IMR-90 (cell line): ENCODE results near the gene ALB. TPM values are rescaled to one million over a fixed set of nuclear protein-coding genes. Genes with fewer than 3 reads are reported as not detected.

ENCODE experiments used
- ATAC-seq: fragments of 200-7000 bp; cut with Tn5 transposase; 2 replicates; pipeline ENCODE4 v1.9.1; 2020; ENCODE audit warnings: low read depth, mild to moderate bottlenecking, moderate library complexity
- BruUV-seq: library from RNA; stranded (reverse); fragments of 400-500 nt; replicated peaks from 2 replicates; lab custom pipeline; 2021; lab: Mats Ljungman, UMichigan
- CTCF ChIA-PET: fragments of 300-600 bp; formaldehyde crosslinking; extraction: SDS; loops from one replicate; lab custom pipeline; 2021; ENCODE audit warnings: antibody characterized with exemption; lab: Yijun Ruan, JAX
- POLR2A ChIA-PET: fragments of 300-600 bp; sonication (Branson Sonifier 250); formaldehyde crosslinking; loops from one replicate; lab custom pipeline; 2022; ENCODE audit warnings: antibody characterized with exemption; ENCODE audit not compliant: unreplicated experiment; lab: Charles Lee
- DNase-seq: peaks from one replicate; pipeline ENCODE4 v3.0.0; 2013
- H2AFZ ChIP-seq: replicated peaks from 2 replicates; pipeline ENCODE3; 2013; ENCODE audit warnings: low read length, mild to moderate bottlenecking; ENCODE audit not compliant: poor library complexity
- H2AK5ac ChIP-seq: 2 replicates; pipeline ENCODE4 v1.6.1; 2013; ENCODE audit warnings: low read depth, low read length, inconsistent platforms
- H2AK9ac ChIP-seq: replicated peaks from 2 replicates; pipeline ENCODE3; 2013; ENCODE audit warnings: mild to moderate bottlenecking, low read depth, low read length, moderate library complexity; ENCODE audit not compliant: poor library complexity
- H2BK120ac ChIP-seq: 2 replicates; pipeline ENCODE4 v1.6.1; 2013; ENCODE audit warnings: low read depth, low read length, inconsistent platforms
- H2BK15ac ChIP-seq: 3 replicates; pipeline ENCODE4 v1.6.1; 2013; ENCODE audit warnings: low read depth, low read length, inconsistent platforms
- H2BK20ac ChIP-seq: 2 replicates; pipeline ENCODE4 v1.6.1; 2013; ENCODE audit warnings: low read depth, mild to moderate bottlenecking, inconsistent platforms, low read length, moderate library complexity
- H2BK5ac ChIP-seq: 2 replicates; pipeline ENCODE4 v1.6.1; 2013; ENCODE audit warnings: mild to moderate bottlenecking, low read depth, low read length, inconsistent platforms; ENCODE audit not compliant: poor library complexity, severe bottlenecking
- H3K14ac ChIP-seq: replicated peaks from 2 replicates; pipeline ENCODE4 v1.6.1; 2013; ENCODE audit warnings: low read depth, low read length, inconsistent platforms
- H3K18ac ChIP-seq: 2 replicates; pipeline ENCODE4 v1.6.1; 2013; ENCODE audit warnings: low read depth, low read length, control low read depth
- H3K23ac ChIP-seq: 2 replicates; pipeline ENCODE4 v1.6.1; 2013; ENCODE audit warnings: low read depth, low read length, inconsistent platforms
- H3K27ac ChIP-seq: 2 replicates; pipeline ENCODE4 v1.5.1; 2013; ENCODE audit warnings: mild to moderate bottlenecking, control low read depth, low read length; ENCODE audit not compliant: insufficient read depth
- H3K27me3 ChIP-seq: 2 replicates; pipeline ENCODE4 v1.6.1; 2013; ENCODE audit warnings: low read length; ENCODE audit not compliant: control insufficient read depth, insufficient read depth
- H3K36me3 ChIP-seq: 2 replicates; pipeline ENCODE4 v1.6.1; 2013; ENCODE audit warnings: low read length, mixed read lengths; ENCODE audit not compliant: control insufficient read depth, insufficient read depth
- H3K4ac ChIP-seq: 2 replicates; pipeline ENCODE4 v1.6.1; 2013; ENCODE audit warnings: low read depth, low read length, inconsistent platforms
- H3K4me1 ChIP-seq: 2 replicates; pipeline ENCODE4 v1.6.1; 2013; ENCODE audit warnings: low read length, mixed read lengths; ENCODE audit not compliant: control insufficient read depth, insufficient read depth
- H3K4me2 ChIP-seq: 2 replicates; pipeline ENCODE4 v1.6.1; 2013; ENCODE audit warnings: low read depth, mild to moderate bottlenecking, control low read depth, low read length, moderate library complexity
- H3K4me3 ChIP-seq: 2 replicates; pipeline ENCODE4 v1.5.1; 2013; ENCODE audit warnings: low read depth, mild to moderate bottlenecking, control low read depth, low read length, moderate library complexity; ENCODE audit not compliant: insufficient read depth
- H3K56ac ChIP-seq: 2 replicates; pipeline ENCODE4 v1.6.1; 2013; ENCODE audit warnings: low read length, inconsistent platforms; ENCODE audit not compliant: insufficient read depth; ENCODE audit errors: extremely low read depth
- H3K79me1 ChIP-seq, 2 experiments: 2 replicates each; pipeline ENCODE4 v1.6.1; 2013; ENCODE audit warnings: low read length in 2 of 2, inconsistent platforms in 1 of 2, low read depth in 1 of 2
- H3K9ac ChIP-seq: 2 replicates; pipeline ENCODE4 v1.6.1; 2013; ENCODE audit warnings: low read depth, low read length, control low read depth
- H3K9me1 ChIP-seq: 2 replicates; pipeline ENCODE4 v1.6.1; 2013; ENCODE audit warnings: low read length, inconsistent platforms; ENCODE audit not compliant: insufficient read depth
- H3K9me3 ChIP-seq: 2 replicates; pipeline ENCODE4 v1.6.1; 2013; ENCODE audit warnings: low read length; ENCODE audit not compliant: control insufficient read depth, insufficient read depth
- H4K20me1 ChIP-seq: 2 replicates; pipeline ENCODE4 v1.6.1; 2013; ENCODE audit warnings: low read length, inconsistent platforms; ENCODE audit not compliant: insufficient read depth
- H4K5ac ChIP-seq: 2 replicates; pipeline ENCODE4 v1.6.1; 2013; ENCODE audit warnings: mild to moderate bottlenecking, low read depth, low read length, control low read depth
- H4K8ac ChIP-seq, 2 experiments: 2 replicates each; pipeline ENCODE4 v1.6.1; 2013; ENCODE audit warnings: low read depth in 2 of 2, low read length in 2 of 2, control low read depth in 1 of 2, inconsistent platforms in 1 of 2
- H4K91ac ChIP-seq: 2 replicates; pipeline ENCODE4 v1.6.1; 2013; ENCODE audit warnings: low read depth, low read length, inconsistent platforms; ENCODE audit not compliant: insufficient read depth
- BHLHE40 ChIP-seq: fragments of 150-350 bp; IDR thresholded peaks from 2 replicates; pipeline ENCODE4 v1.6.1; 2016; ENCODE audit warnings: mild to moderate bottlenecking, low read depth, low read length
- CHD1 ChIP-seq: IDR thresholded peaks from 2 replicates; pipeline ENCODE4 v1.6.1; 2012; ENCODE audit warnings: low read depth, low read length, improper control_type of control experiment
- MAFK ChIP-seq: IDR thresholded peaks from 2 replicates; pipeline ENCODE4 v1.6.1; 2012; ENCODE audit warnings: low read depth, low read length, improper control_type of control experiment
- MAZ ChIP-seq: IDR thresholded peaks from 2 replicates; pipeline ENCODE4 v1.6.1; 2012; ENCODE audit warnings: low read depth, mild to moderate bottlenecking, low read length, improper control_type of control experiment, moderate library complexity, borderline replicate concordance
- MXI1 ChIP-seq: IDR thresholded peaks from 2 replicates; pipeline ENCODE4 v1.6.1; 2012; ENCODE audit warnings: low read depth, mild to moderate bottlenecking, low read length, moderate library complexity, borderline replicate concordance
- RAD21 ChIP-seq: IDR thresholded peaks from 2 replicates; pipeline ENCODE4 v1.6.1; 2012; ENCODE audit warnings: low read length, improper control_type of control experiment
- RCOR1 ChIP-seq: IDR thresholded peaks from 2 replicates; pipeline ENCODE4 v1.6.1; 2012; ENCODE audit warnings: mild to moderate bottlenecking, low read length, improper control_type of control experiment; ENCODE audit not compliant: insufficient replicate concordance
- SMC3 ChIP-seq: fragments of 150-350 bp; IDR thresholded peaks from 2 replicates; pipeline ENCODE4 v1.6.1; 2016; ENCODE audit warnings: low read depth, mild to moderate bottlenecking, antibody characterized with exemption, low read length, moderate library complexity
- WGBS, 2 experiments: methylation state at CpG; one replicate each; pipeline versions ENCODE4 v1.1.5 to v1.1.7; 2013; ENCODE audit warnings: missing lambda C conversion rate in 2 of 2; ENCODE audit not compliant: insufficient read length in 1 of 2; ENCODE audit errors: extremely low coverage in 2 of 2; 5-methylcytosine and 5-hydroxymethylcytosine counted together
- dilution Hi-C: fragments of 300-500 bp; cut with HindIII; formaldehyde crosslinking; loops from one replicate; pipeline ENCODE4 v1.14.3; 2018; ENCODE audit warnings: low sequenced_read_pairs; ENCODE audit not compliant: unreplicated experiment
- in situ Hi-C: fragments of 300-500 bp; cut with MboI; formaldehyde crosslinking; loops from 3 replicates; pipeline ENCODE4 v1.14.3; 2019; ENCODE audit warnings: low sequenced_read_pairs, inconsistent platforms, mixed read lengths
- intact Hi-C: fragments of 100-400 bp; cut with micrococcal nuclease; formaldehyde crosslinking; loops from 2 replicates; pipeline ENCODE4 v1.10.0; 2022
- polyA plus RNA-seq, 3 experiments: library from polyadenylated mRNA; depleted of rRNA; stranded (reverse); fragments of >200 nt; gene quantifications; 2 replicates each; pipeline ENCODE4 v1.2.3, GENCODE V29; 2012; ENCODE audit warnings: low replicate concordance in 1 of 3
- total RNA-seq: library from RNA; depleted of rRNA; stranded (reverse); fragments of >200 nt; gene quantifications from 2 replicates; pipeline ENCODE4 v1.2.3, GENCODE V29; 2012

The ALB gene
- total and polyA plus RNA-seq, 2 of the 4 experiments (the other 2 are of a cell fraction): not detected

- H2AK5ac ChIP-seq: no peak overlapping the region
- H3K4me1 ChIP-seq: no peaks in the 10 kb centered on the region
- H2BK120ac ChIP-seq: no peak overlapping the region
- no peak for ATAC-seq
- H3K23ac ChIP-seq: no peak overlapping the region
- no peaks in the 10 kb centered on the region for H3K9me3 ChIP-seq
- no peak overlapping the region for H4K91ac ChIP-seq
- dilution Hi-C loops (no loop called here), intact Hi-C loops (no loop called here), in situ Hi-C loops (no loop called here)
- H3K18ac ChIP-seq: no peak overlapping the region
- H3K4me2 ChIP-seq: no peak overlapping the region
- TF ChIP-seq CHD1 (no peak), MXI1 (no peak), BHLHE40 (no peak), RCOR1 (no peak), MAZ (no peak), SMC3 (no peak), MAFK (no peak), RAD21 (no peak)
- no peak overlapping the region for H4K5ac ChIP-seq
- ChIA-PET CTCF (no interaction called here), POLR2A (no interaction called here)
- no peak overlapping the region for H2BK5ac ChIP-seq
- no peak overlapping the region for H3K9ac ChIP-seq
- no peak overlapping the region for H2BK15ac ChIP-seq
- no peak overlapping the region for H3K14ac ChIP-seq
- no peak overlapping the region for H3K4ac ChIP-seq
- 50% methylated on average over 2 of the region's 4 CpGs; no CpG with 5 or more reads in 1 of the 2 experiments for WGBS, 2 experiments
- H3K79me1 ChIP-seq: no peaks in the 10 kb centered on the region
- H3K56ac ChIP-seq: no peak overlapping the region
- no peaks in the 10 kb centered on the region for H3K9me1 ChIP-seq
- H2AFZ ChIP-seq: no peak overlapping the region
- no peak overlapping the region for H3K4me3 ChIP-seq
- H2BK20ac ChIP-seq: no peak overlapping the region
- no peak overlapping the region for H4K8ac ChIP-seq
- no peak overlapping the region for H3K27ac ChIP-seq
- no TSS peak for BruUV-seq
- H4K20me1 ChIP-seq: no peaks in the 10 kb centered on the region
- DNase-seq: no peak
- no peaks in the 10 kb centered on the region for H3K36me3 ChIP-seq
- H3K27me3 ChIP-seq: peaks cover 4% of the 10 kb centered on the region; the same call in 1 of the 2 replicates
- H2AK9ac ChIP-seq: no peak overlapping the region
Measured at GRCh38 chr4:73413294-73413755, 9.2 kb downstream of the ALB start.
